Measurements from ENCODE around the gene SKAP1. TPM values are rescaled to one million over a fixed set of nuclear protein-coding genes. Genes with fewer than 3 reads are reported as not detected.

SKAP1 gene
- polyA plus RNA-seq, 3 donors: 0.13 to 1.0 (median 0.52) TPM

DNA sequence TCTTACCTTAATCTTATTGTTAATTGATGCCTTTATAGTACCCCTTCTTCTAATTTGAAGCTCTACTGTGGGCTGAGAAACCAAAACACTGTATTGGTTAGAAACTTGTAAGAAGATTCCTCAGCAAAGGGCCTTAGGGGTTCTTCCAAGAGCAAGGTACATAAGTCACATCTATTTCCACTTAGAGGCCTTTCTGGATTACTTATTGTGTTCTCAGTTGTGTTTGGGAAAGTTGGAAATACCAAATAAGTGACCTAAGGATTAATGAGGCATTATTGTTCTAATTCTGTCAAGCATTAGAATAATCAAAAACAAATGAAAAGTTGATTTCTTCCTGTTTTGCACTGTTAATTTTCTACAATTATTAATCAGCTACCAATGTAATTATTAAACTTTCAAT lies 85.8 kb downstream of the SKAP1 start:
- Mint-ChIP-seq H3K27me3 (ENCODE audit: low read depth in 3 of 3) (peaks cover 5 to 27% (median 12%) of the 10 kb centered on the region in 3 donors), H3K9me3 (no peaks in the 10 kb centered on the region), H3K27ac (no peak overlapping the region), H3K4me3 (no peak overlapping the region), H3K36me3 (no peaks in the 10 kb centered on the region), H3K4me1 (no peaks in the 10 kb centered on the region)
- TF ChIP-seq, protein P1, sequence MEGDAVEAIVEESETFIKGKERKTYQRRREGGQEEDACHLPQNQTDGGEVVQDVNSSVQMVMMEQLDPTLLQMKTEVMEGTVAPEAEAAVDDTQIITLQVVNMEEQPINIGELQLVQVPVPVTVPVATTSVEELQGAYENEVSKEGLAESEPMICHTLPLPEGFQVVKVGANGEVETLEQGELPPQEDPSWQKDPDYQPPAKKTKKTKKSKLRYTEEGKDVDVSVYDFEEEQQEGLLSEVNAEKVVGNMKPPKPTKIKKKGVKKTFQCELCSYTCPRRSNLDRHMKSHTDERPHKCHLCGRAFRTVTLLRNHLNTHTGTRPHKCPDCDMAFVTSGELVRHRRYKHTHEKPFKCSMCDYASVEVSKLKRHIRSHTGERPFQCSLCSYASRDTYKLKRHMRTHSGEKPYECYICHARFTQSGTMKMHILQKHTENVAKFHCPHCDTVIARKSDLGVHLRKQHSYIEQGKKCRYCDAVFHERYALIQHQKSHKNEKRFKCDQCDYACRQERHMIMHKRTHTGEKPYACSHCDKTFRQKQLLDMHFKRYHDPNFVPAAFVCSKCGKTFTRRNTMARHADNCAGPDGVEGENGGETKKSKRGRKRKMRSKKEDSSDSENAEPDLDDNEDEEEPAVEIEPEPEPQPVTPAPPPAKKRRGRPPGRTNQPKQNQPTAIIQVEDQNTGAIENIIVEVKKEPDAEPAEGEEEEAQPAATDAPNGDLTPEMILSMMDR (IDR thresholded peaks at IDR 0.05): no peak
- no peak overlapping the region for H3K4me3 ChIP-seq (replicated peaks in 1 of 3; ENCODE audit: low read depth in 2 of 3, low read length in 3 of 3)
- H2AFZ ChIP-seq (ENCODE audit: insufficient read depth, low read depth, low read length, poor library complexity, severe bottlenecking): no peak overlapping the region
- no peaks in the 10 kb centered on the region for H3K9me3 ChIP-seq (replicated peaks in 1 of 2; ENCODE audit: control insufficient read depth in 1 of 2, insufficient read depth in 1 of 2, low read length in 2 of 2)
- DNase-seq: no peak
- H3K4me1 ChIP-seq (ENCODE audit: control insufficient read depth in 1 of 2, insufficient read depth in 2 of 2, low read length in 2 of 2): no peaks in the 10 kb centered on the region
- no peak overlapping the region for H3K27ac ChIP-seq (ENCODE audit: low read depth in 1 of 2, low read length in 2 of 2)
- no peak overlapping the region for H3K4me2 ChIP-seq (replicated peaks; ENCODE audit: extremely low read depth, low read length, poor library complexity, severe bottlenecking)
- H4K20me1 ChIP-seq (ENCODE audit: insufficient read depth, low read length): no peaks in the 10 kb centered on the region
- peaks cover 2 to 12% of the 10 kb centered on the region in 2 donors for H3K27me3 ChIP-seq (ENCODE audit: control insufficient read depth in 2 of 2, insufficient read depth in 2 of 2, low read length in 2 of 2)
- H3K36me3 ChIP-seq (replicated peaks in 1 of 2; ENCODE audit: control insufficient read depth in 1 of 2, insufficient read depth in 2 of 2, low read length in 2 of 2): no peaks in the 10 kb centered on the region
- intact Hi-C loops (cut with micrococcal nuclease): no loop called here
- no peak overlapping the region for H3K9ac ChIP-seq (ENCODE audit: insufficient read depth, low read length, poor library complexity, severe bottlenecking)
- H3K79me2 ChIP-seq (ENCODE audit: insufficient read depth, low read length): no peaks in the 10 kb centered on the region

DNA sequence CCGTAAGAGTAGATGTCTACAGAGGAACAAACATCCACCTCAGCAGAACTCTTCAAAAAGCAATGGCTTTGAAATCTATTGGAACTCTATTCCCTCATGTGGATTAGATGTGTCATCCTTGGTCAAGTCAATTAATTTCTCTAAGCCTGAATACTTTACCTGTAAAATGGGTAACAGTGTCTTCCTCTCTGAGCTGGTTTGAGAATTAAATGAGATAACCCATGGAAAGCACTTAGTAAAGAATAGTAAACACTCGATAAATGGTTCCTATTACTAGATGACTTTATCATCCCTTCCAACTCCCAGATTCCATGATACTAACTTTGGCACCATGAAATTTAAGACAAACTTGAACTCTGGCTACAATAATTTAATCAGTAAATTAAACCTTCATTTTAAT lies 89.1 kb downstream of the SKAP1 start:
- Histone ChIP-seq H3K27me3 (ENCODE audit: control insufficient read depth in 2 of 2, insufficient read depth in 2 of 2, low read length in 2 of 2) (peaks cover 0 to 14% of the 10 kb centered on the region in 2 donors), H3K79me2 (ENCODE audit: insufficient read depth, low read length) (no peaks in the 10 kb centered on the region), H3K4me2 (replicated peaks; ENCODE audit: extremely low read depth, low read length, poor library complexity, severe bottlenecking) (no peak overlapping the region), H3K4me1 (ENCODE audit: control insufficient read depth in 1 of 2, insufficient read depth in 2 of 2, low read length in 2 of 2) (no peaks in the 10 kb centered on the region), H3K36me3 (replicated peaks in 1 of 2; ENCODE audit: control insufficient read depth in 1 of 2, insufficient read depth in 2 of 2, low read length in 2 of 2) (no peaks in the 10 kb centered on the region), H2AFZ (ENCODE audit: insufficient read depth, low read depth, low read length, poor library complexity, severe bottlenecking) (no peak overlapping the region), H4K20me1 (ENCODE audit: insufficient read depth, low read length) (no peaks in the 10 kb centered on the region), H3K27ac (ENCODE audit: low read depth in 1 of 2, low read length in 2 of 2) (no peak overlapping the region), H3K9ac (ENCODE audit: insufficient read depth, low read length, poor library complexity, severe bottlenecking) (no peak overlapping the region), H3K9me3 (replicated peaks in 1 of 2; ENCODE audit: control insufficient read depth in 1 of 2, insufficient read depth in 1 of 2, low read length in 2 of 2) (no peaks in the 10 kb centered on the region), H3K4me3 (replicated peaks in 1 of 3; ENCODE audit: low read depth in 2 of 3, low read length in 3 of 3) (no peak overlapping the region)
- DNase-seq: no peak
- no CpG with 5 or more reads among the region's 2 CpGs for WGBS (ENCODE audit: insufficient coverage)
- peaks cover 0 to 1% (median 0%) of the 10 kb centered on the region in 7 donors for H3K9me3 Mint-ChIP-seq
- no peak overlapping the region for H3K4me3 Mint-ChIP-seq
- intact Hi-C loops (cut with micrococcal nuclease): no loop called here
- peaks cover 4% of the 10 kb centered on the region for H3K4me1 Mint-ChIP-seq
- peaks cover 2 to 29% (median 6%) of the 10 kb centered on the region in 3 donors for H3K27me3 Mint-ChIP-seq (ENCODE audit: low read depth in 3 of 3)
- TF ChIP-seq, protein P1 (IDR thresholded peaks at IDR 0.05): no peak
- no peak overlapping the region for H3K27ac Mint-ChIP-seq
- H3K36me3 Mint-ChIP-seq: no peaks in the 10 kb centered on the region
